DOHH2 (cell line): Measurements from ENCODE around the gene THBS1.

ENCODE experiments used
- EZH2phosphoT487 ChIP-seq: fragments of 200-600 bp; sonication (generic); IDR thresholded peaks from 2 replicates; pipeline ENCODE4 v1.6.1; 2017; ENCODE audit warnings: borderline replicate concordance, mild to moderate bottlenecking, antibody characterized with exemption, low read length, moderate library complexity, mixed read lengths
- TF ChIP-seq, protein P1 (sequence below): fragments of 200-600 bp; sonication (generic); IDR thresholded peaks from one replicate; pipeline ENCODE4 v1.5.1; 2014; ENCODE audit warnings: antibody characterized with exemption, mild to moderate bottlenecking, low read depth, low read length; ENCODE audit not compliant: poor library complexity, severe bottlenecking

DNA sequence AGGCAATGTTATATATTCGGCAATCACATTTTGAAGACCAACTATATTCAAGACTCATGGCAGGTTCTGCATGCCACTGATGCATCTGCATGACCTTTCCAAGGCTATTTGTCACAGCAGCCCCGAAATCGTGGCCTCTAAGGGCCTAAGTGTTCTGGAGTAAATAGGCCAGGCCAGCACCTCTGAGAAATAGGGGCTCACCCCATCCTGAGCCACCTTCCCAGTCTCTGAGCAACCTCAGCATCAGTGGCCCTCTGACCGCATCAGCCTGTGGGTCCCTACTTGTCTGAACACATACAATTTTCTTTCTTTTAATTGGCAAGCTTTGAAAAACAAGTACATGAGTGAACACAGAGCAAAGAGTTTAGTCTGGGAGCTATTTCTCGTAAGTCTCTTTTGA lies 45.9 kb upstream of the THBS1 start:
- TF ChIP-seq, protein P1, sequence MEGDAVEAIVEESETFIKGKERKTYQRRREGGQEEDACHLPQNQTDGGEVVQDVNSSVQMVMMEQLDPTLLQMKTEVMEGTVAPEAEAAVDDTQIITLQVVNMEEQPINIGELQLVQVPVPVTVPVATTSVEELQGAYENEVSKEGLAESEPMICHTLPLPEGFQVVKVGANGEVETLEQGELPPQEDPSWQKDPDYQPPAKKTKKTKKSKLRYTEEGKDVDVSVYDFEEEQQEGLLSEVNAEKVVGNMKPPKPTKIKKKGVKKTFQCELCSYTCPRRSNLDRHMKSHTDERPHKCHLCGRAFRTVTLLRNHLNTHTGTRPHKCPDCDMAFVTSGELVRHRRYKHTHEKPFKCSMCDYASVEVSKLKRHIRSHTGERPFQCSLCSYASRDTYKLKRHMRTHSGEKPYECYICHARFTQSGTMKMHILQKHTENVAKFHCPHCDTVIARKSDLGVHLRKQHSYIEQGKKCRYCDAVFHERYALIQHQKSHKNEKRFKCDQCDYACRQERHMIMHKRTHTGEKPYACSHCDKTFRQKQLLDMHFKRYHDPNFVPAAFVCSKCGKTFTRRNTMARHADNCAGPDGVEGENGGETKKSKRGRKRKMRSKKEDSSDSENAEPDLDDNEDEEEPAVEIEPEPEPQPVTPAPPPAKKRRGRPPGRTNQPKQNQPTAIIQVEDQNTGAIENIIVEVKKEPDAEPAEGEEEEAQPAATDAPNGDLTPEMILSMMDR: no peak
- no peak for TF ChIP-seq EZH2phosphoT487
